Fibroblast of skin of left quadriceps (primary cell): ENCODE measurements around the gene ZSCAN10.
"Not testable (repeated sequence)": the region's sequence is repeated elsewhere in the genome, so short reads cannot be mapped to it uniquely, and the experiment has no call there.

Experiments
- DNase-seq, 2 experiments: peaks; one replicate each; pipeline ENCODE4 v3.0.0-alpha.2; 2013; ENCODE audit warnings: low read depth in 2 of 2

ZSCAN10 gene

DNA sequence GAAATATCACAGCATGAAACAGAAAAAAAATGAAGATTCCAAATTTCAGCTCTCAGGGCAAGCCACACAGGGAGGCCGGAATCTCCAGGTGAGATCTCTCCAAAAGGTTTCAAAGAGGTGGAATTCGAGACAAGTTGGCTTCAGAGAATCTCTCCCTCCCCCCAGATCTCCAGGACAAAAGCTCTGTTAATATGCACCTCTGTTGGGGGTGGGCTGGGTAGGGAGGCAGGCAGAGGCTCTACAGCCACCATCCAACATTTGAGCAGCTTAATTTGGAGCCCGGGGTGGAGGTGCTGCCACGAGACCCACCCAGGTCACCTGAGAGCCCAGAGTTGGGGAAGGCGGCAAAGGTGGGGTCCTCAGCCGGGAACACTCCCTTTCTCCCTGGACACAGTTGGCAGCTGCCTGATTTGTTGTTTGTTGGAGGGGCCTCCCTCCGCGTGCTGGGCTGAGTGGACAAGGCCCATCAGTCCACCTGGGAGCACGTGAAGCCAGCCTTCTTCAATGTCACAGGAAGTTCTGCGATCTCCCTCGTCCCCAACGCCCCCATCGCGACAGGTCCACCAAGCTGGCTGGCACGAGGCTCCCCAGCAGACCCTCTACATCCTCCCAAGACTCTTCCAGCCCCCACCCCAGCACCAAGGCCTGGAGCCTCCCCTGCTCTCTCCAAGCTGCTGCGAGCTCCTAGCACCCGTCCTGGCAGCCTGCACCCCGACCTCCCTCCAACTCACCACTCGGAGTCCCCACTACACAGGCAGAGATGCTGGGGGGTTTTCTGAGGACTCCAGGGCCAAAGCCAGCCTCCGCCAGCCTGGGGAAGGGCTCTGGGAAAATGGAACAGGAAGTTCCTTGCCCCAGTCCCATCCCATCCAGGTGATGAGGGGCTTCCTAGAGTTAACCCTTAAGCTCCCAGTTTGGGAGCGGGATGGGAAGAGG lies at the start of gene ZSCAN10:
Gene ZSCAN10, minus strand, starts transcription at position 836 of the 936 bp plus-strand sequence. CDS start 6,357 bp downstream, outside the sequence.
- DNase-seq = no peak

DNA sequence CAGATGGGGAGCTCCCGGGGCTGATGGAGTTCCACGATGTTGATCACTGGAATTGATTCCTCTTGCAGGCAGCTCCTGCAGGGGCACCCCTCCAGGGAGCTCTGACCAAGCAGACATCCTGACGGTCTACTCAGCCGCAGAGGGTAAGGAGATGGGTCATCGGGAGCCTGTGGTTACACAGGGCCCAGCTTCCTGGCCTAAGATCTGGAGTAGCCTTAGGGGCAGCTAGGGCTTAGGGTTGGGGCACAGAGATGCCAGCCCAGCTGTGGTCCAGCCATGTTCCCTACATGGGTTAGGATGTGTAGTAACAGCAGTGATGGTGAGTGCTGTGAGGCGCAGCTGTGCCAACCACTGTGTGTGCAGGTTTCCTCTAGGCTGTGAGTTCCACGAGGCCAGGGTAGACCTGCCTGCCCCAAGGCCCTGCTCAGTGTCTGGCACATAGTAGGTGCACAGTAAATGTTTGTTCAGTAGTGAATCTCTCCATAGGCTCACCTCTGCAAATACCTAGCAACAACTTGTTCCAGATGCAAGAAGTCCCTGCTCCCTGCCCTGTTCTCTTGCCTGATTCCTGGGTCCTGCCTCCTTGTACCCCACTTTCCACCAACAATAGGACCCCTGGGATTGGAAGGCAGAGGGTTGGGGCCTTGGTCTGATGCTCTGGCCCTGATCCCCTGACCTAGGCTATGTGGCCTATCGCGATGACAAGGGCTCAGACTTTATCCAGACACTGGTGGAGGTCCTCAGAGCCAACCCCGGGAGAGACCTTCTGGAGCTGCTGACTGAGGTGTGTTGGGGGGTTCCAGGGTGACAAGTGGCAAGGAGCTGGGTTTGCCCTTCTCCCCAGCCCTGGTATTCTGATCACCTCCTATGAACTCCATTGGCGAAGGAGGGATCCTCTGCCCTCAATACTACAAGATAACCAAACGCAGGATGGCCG lies 49.4 kb upstream of the ZSCAN10 start:
- DNase-seq = no peak

- DNase-seq = no peak
Measured at GRCh38 chr16:3147757-3148104, 48.6 kb upstream of the ZSCAN10 start.

DNA sequence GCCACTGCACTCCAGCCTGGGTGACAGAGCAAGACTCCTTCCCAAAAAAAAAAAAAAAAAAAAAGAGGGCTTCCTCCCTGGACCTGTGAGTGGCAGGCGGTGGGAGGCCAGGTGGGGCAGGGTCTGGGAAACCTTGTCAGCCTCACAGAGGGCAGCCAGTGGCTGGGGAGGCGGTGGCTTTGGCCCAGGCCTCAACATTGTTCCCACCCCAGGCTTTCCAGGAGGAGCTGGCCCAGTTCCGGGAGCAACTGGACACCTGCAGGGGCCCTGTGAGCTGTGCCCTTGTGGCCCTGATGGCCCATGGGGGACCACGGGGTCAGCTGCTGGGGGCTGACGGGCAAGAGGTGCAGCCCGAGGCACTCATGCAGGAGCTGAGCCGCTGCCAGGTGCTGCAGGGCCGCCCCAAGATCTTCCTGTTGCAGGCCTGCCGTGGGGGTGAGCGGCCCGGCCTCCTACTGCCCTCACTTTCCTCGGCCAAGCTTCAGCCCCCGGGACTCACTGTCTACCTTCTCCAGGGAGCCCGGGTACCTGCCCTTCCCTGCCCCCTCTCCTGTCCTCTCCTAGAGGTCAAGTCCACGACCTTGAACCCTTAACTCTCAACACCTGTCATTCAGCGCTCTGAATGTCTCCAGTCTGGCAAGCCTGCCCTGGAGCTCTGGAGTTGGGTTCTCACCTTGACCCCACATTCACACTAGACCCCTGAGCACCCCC lies 48.1 kb upstream of the ZSCAN10 start:
- no peak for DNase-seq

DNA sequence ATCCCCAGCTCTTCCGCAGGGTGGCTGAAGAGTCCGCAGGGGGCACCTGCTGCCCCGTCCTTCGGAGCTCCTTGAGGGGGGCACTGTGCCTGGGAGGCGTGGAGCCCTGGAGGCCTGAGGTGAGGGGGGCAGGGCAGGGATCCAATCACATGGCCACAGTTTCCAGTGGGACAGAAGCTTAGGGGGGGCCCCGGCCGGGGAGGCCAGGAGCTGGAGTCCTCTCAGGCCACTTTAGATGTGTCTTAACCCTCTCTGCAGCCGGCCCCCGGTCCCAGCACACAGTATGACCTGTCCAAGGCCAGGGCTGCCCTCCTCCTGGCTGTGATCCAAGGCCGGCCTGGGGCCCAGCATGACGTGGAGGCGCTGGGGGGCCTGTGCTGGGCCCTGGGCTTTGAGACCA lies 46.6 kb upstream of the ZSCAN10 start:
- no peak for DNase-seq

DNA sequence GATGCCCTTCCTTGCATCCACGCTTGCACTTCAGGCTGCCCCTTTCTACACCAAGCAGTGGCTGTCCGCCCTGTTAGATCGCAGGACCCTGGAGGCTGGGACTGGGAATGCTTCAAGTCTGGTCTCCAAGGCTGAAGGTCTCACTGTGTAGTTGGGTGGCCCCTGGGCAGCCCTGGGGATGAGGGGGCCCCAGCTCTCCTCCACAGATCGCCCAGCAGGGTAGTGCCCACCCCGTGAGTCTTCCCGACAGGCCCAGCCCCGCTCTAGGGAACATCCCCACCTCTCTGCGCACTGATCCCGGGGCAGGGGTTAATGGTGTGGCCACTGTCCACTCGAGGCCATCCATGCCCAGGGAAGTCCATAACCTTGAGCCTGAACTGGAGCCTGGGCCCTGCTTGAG lies 46.1 kb upstream of the ZSCAN10 start:
- no peak for DNase-seq

- DNase-seq = no peak
Measured at GRCh38 chr16:3144321-3144983, 45.4 kb upstream of the ZSCAN10 start.

GRCh38 chr16:3143598-3144320 lies 44.7 kb upstream of the ZSCAN10 start:
- no peak for DNase-seq

DNA sequence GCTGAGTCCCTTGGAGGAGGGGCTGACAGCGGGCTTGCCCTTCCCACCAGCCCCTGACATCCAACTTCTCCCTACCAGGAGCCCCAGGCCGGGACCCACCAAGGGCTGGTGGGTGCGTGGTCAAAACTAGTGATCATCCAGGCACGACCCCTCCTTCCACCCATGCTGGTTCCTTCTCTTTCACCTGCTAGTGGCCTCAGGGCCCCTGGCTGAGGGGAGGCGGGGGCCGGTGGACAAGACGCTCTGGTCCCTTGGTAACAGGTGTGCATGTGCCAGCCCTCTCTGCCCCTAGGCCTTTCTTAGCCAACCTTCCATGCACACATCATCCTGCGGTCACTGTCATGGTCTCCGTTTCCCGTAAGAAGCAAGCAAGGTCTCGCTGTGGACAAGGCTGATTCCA lies 44.1 kb upstream of the ZSCAN10 start:
- no peak for DNase-seq

GRCh38 chr16:3142770-3143169 lies 43.7 kb upstream of the ZSCAN10 start:
- no peak for DNase-seq

DNA sequence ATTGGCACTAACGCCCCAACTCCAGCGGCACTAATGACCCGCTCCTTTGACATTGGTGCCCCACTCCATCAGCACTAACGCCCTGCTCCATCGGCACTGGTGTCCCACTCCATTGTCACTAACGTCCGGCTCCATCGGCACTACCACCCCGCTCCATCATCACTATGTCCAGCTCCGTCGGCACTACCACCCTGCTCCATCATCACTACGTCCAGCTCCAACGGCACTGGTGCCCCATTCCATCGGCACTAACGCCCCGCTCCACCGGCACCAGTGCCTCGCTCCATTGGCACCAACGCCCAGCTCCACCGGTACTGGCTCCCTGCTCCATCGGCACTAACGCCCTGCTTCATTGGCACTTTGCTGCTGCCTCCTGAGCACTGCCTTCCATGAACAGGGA lies 43.2 kb upstream of the ZSCAN10 start:
- DNase-seq = no peak

DNA sequence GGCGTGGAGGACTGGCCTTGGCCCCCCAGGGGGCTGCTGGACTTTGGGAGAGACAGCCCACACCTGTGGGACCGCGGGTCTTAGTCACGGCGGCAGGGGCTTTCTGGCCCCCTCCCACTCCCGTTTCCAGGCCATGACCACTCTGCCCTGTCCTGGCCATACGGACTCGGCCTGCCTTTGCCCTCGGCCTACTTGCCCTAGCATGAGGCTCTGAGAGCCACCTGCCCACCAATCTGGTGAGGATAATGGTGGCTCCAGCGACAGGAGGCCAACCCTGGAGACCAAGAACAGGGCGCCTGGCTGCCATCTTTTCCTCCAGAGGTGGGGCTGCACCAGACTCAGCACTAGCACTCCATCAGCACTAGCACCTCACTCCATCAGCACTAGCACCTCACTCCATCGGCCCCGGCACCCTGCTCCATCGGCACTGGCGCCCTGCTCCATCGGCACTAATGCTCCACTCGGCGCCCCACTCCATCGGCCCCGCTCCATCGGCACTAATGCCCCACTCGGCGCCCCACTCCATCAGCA lies 42.8 kb upstream of the ZSCAN10 start:
- no peak for DNase-seq

DNA sequence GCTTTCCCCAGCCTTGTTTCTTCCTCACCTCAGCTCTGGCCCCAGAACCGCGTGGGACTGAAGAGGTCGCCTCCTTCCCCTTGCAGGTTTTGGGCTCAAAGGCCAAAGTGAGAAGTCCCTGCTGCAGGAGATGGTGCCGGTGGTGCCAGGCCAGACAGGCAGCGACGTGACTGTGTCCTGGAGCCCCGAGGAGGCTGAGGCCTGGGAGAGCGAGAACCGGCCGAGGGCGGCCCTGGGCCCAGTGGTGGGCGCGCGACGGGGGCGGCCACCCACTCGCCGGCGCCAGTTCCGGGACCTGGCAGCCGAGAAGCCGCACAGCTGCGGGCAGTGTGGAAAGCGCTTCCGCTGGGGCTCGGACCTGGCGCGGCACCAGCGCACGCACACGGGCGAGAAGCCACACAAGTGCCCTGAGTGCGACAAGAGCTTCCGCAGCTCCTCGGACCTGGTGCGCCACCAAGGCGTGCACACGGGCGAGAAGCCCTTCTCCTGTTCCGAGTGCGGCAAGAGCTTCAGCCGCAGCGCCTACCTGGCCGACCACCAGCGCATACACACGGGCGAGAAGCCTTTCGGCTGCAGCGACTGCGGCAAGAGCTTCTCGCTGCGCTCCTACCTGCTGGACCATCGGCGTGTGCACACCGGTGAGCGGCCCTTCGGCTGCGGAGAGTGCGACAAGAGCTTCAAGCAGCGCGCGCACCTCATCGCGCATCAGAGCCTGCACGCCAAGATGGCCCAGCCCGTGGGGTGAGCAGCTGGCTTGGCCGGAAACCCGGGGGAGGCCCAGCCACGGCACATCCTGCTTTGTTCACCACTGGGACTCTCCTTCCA lies 41.7 kb upstream of the ZSCAN10 start:
- no peak for DNase-seq

- DNase-seq = not testable (repeated sequence)
Measured at GRCh38 chr16:3139561-3139960, 40.5 kb upstream of the ZSCAN10 start.

- DNase-seq = no peak
Measured at GRCh38 chr16:3138823-3139426, 39.8 kb upstream of the ZSCAN10 start.

DNA sequence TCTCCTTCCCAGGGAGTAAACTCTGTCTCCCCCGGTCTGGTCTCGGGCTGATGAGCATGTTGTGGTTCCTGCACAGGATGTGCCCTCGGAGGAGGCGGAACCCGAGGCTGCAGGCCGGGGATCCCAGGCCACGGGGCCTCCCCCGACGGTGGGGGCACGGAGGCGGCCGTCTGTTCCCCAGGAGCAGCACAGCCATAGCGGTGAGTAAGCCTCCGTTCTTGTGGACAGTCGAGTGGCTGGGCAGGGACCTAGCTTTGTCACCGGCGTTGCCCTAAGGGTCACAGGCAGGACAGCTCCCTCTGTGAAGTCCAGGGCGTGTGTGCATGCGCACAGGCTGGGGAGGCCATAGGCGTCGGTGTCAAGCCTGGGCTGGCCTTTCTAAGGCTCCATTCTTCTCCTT lies 39.2 kb upstream of the ZSCAN10 start:
- DNase-seq = no peak

GRCh38 chr16:3137267-3137666 lies 38.2 kb upstream of the ZSCAN10 start:
- no peak for DNase-seq

GRCh38 chr16:3135126-3135715 lies 36.1 kb upstream of the ZSCAN10 start:
- no peak for DNase-seq
